Hepatocyte (in vitro differentiated cells): Measurements from ENCODE around the gene ENPP6.

ENCODE experiments used
- EZH2 ChIP-seq: fragments of 200-600 bp; sonication (generic); IDR thresholded peaks from 2 replicates; pipeline ENCODE4 v1.6.1; 2016; ENCODE audit warnings: antibody characterized with exemption, mild to moderate bottlenecking, borderline replicate concordance
- TF ChIP-seq, protein P1 (sequence below): fragments of 200-600 bp; sonication (generic); IDR thresholded peaks from 2 replicates; pipeline ENCODE4 v1.5.1; 2016; ENCODE audit warnings: antibody characterized with exemption, mild to moderate bottlenecking; ENCODE audit not compliant: poor library complexity

DNA sequence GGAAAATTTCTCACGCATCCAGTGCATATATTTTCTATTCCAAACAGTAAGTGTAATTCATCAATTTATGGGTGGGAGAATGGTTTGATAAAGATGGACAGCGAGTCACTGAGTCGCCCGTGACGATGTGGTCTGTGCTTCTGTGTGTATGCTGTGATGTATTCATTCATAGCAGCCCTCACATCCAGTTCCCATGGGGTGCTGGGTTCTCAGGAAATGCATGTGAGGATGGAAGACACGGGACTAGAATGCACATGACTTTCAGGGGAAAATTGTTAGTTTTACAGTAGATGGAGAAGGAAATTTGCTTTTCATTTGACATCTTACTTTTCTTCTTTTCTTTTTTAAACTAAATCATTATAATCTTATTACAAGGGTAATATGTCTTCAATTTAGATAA, 159.6 kb downstream of the ENPP6 start:
- TF ChIP-seq, protein P1, sequence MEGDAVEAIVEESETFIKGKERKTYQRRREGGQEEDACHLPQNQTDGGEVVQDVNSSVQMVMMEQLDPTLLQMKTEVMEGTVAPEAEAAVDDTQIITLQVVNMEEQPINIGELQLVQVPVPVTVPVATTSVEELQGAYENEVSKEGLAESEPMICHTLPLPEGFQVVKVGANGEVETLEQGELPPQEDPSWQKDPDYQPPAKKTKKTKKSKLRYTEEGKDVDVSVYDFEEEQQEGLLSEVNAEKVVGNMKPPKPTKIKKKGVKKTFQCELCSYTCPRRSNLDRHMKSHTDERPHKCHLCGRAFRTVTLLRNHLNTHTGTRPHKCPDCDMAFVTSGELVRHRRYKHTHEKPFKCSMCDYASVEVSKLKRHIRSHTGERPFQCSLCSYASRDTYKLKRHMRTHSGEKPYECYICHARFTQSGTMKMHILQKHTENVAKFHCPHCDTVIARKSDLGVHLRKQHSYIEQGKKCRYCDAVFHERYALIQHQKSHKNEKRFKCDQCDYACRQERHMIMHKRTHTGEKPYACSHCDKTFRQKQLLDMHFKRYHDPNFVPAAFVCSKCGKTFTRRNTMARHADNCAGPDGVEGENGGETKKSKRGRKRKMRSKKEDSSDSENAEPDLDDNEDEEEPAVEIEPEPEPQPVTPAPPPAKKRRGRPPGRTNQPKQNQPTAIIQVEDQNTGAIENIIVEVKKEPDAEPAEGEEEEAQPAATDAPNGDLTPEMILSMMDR = no peak
- TF ChIP-seq EZH2 = no peak
